ENCODE measurements around the gene CRYBG1.

The CRYBG1 gene

GRCh38 chr6:106321940-106322339 is 38.6 kb upstream of the CRYBG1 start:
- in situ Hi-C loops (cut with MboI; ENCODE audit: low pct_unique_long_range_greater_than_20kb, low sequenced_read_pairs, unreplicated experiment), result no loop called here
- TF ChIP-seq CTCF (IDR thresholded peaks at IDR 0.05; ENCODE audit: extremely low read depth, insufficient read depth, missing control alignments), result no peak
- DNase-seq (ENCODE audit: low spot score), result no peak

- TF ChIP-seq CTCF (IDR thresholded peaks at IDR 0.05; ENCODE audit: extremely low read depth, insufficient read depth, missing control alignments), result no peak
- in situ Hi-C loops (cut with MboI; ENCODE audit: low pct_unique_long_range_greater_than_20kb, low sequenced_read_pairs, unreplicated experiment), result loop anchor here (25.0 kb wide), 1 partner anchor 662 kb away; no protein-coding TSS in a partner anchor
- DNase-seq (ENCODE audit: low spot score), result no peak
Measured at GRCh38 chr6:106324726-106325335, 35.7 kb upstream of the CRYBG1 start.

- peak; percentile 97 for DNase-seq (ENCODE audit: low spot score)
- TF ChIP-seq CTCF (IDR thresholded peaks at IDR 0.05; ENCODE audit: extremely low read depth, insufficient read depth, missing control alignments), result peak; percentile 11
- in situ Hi-C loops (cut with MboI; ENCODE audit: low pct_unique_long_range_greater_than_20kb, low sequenced_read_pairs, unreplicated experiment), result loop anchor here (25.0 kb wide), 1 partner anchor 662 kb away; no protein-coding TSS in a partner anchor
Measured at GRCh38 chr6:106325336-106326178, 35.0 kb upstream of the CRYBG1 start, which contains the start of gene ATG5. TSS of gene ATG5 (minus strand) at chr6:106325760. CDS start at chr6:106316208, 9,552 bp downstream.

- in situ Hi-C loops (cut with MboI; ENCODE audit: low pct_unique_long_range_greater_than_20kb, low sequenced_read_pairs, unreplicated experiment), result loop anchor here (25.0 kb wide), 1 partner anchor 652 kb away; no protein-coding TSS in a partner anchor
- DNase-seq (ENCODE audit: low spot score), result peak; percentile 61
- TF ChIP-seq CTCF (IDR thresholded peaks at IDR 0.05; ENCODE audit: extremely low read depth, insufficient read depth, missing control alignments), result peak; percentile 65
Measured at GRCh38 chr6:106334646-106335448, 25.7 kb upstream of the CRYBG1 start.

- DNase-seq (ENCODE audit: low spot score), result peak; percentile 56
- TF ChIP-seq CTCF (IDR thresholded peaks at IDR 0.05; ENCODE audit: extremely low read depth, insufficient read depth, missing control alignments), result peak; percentile 61
- in situ Hi-C loops (cut with MboI; ENCODE audit: low pct_unique_long_range_greater_than_20kb, low sequenced_read_pairs, unreplicated experiment), result loop anchor here (10.0 to 25.0 kb wide), 2 partner anchors 225 to 648 kb away; no protein-coding TSS in a partner anchor
Measured at GRCh38 chr6:106339334-106340029, 21.0 kb upstream of the CRYBG1 start.

All from GM13977 (cell line).